Cardiac atrium fibroblast (primary cell): ENCODE results near the gene RBM33. TPM values are rescaled to one million over a fixed set of nuclear protein-coding genes. Genes with fewer than 3 reads are reported as not detected.

ENCODE experiments used
- total RNA-seq: library from RNA; depleted of rRNA; stranded (reverse); fragments of >200 nt; gene quantifications from 2 replicates; pipeline ENCODE4 v1.2.3, GENCODE V29; 2015

Gene RBM33
- 9.2 and 15.0 TPM in 2 replicates for total RNA-seq

DNA sequence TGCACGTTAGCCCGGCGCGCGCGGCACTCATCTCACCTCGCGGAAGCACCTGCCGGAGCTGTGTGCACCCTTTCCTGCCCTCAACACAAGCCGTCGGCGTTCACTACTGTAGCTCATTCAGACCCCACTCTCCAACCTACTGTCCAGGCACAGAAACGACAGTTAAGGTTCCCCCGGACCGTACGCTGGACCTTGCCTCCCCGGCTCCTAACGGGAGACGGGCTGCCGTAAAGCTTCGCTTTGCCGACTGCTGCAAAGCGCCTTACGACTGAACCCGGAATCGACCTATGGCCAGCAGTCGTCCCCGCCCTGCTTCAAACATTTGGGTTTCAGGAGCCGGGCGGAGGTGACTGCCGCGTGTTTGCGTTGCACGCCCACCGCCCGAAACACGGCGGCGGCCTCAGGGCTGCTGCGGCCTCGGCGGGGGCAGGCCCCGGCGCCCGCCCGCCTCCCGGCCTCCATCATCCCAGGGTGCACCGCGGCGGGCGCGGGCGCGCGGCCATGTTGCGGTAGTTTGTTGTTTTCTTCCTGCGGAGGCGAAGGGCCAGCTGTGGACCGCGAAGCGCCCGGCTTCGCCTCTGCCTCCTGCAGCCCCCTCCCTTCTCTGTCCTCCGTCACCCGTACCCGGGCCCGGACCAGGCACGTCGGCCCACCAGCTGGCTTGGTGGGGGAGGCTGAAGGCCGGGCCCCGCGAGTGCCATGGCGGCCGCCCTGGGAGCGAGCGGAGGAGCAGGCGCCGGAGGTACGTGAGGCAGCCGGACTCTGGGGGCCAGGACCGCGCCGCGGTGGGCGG lies at the start of gene RBM33:
TSS of gene RBM33 (plus strand) at position 484 of the 793 bp plus-strand sequence. CDS start at position 700, 216 bp downstream.

DNA sequence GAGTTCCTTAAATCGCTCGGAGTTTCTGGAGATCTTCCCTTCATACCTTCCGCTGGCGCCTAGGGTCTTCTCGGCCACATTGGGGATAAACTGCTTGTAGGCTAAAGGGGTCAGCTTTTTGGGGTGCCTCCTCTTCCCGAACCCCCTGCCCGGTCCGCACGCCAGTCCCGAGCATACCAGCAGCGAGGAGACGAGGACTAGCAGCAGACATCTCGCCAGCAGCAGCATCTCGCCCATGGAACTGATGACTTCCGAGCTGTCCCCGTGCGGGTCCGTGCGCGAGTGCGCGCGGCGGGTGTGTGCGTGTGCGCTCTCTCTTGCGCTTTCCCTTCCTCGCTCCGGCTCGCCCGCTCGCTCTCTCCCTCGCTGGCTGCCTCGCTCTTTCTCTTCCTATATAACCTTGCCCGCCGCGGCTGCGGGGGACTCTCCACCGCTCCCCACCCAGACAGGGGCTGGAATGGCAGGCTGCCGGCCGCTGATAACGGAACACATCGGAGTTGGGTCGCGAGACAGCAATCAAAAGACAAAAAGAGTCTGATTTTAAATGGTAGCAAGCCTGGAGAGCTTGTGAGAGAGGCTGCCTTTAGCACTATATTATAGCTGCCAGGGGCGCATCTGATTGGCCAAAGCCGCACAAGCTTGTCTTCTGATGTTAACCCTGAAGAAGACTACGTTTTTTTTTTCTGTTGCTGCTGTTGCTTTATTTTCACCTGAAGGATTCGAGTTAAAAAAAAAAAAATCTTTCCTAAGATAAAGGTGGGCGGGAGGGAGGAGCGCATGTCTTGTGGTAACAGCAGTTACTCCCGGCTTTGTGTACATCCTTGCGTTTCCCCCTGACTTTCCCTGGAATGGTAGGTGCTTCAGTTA lies 167.7 kb downstream of the RBM33 start, which contains the start of gene SHH:
TSS of gene SHH (minus strand) at position 569 of the 867 bp plus-strand sequence. CDS start at position 228, 341 bp downstream.

Other genes starting within 250 kb of the RBM33 start
- gene EN2, start 186.5 kb upstream of the RBM33 start, total RNA-seq = not detected in 2 replicates
- gene CNPY1, start 98.1 kb upstream of the RBM33 start, total RNA-seq = not detected in 2 replicates
- not detected in 2 replicates for gene SHH, start 167.8 kb downstream of the RBM33 start, total RNA-seq